ENCODE results near the gene UBR2.
A peak's percentile ranks its signal among the peaks of the same experiment; 100 is the strongest.
"Not testable (repeated sequence)": the region's sequence is repeated elsewhere in the genome, so short reads cannot be mapped to it uniquely, and the experiment has no call there.

The UBR2 gene

DNA sequence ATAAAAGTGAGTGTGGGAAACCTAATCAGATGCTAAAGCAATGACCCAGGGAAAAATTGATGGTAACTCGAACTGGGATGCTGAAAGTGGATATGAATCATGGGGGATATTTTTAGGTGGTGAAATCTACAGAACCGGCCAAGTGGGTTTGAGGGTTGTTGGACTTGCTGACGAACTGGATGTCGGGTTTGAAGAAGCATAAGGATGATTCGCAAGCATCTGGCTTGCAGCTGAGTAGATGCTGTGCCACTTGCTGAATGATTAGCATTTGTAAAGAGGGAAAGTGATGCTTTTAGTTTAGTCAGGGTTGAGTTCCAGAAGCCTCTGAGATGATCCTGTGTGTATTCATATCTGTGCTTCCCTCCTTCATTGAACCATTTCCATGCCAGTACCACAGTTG lies 54.9 kb downstream of the UBR2 start:
- no peak for DNase-seq

DNA sequence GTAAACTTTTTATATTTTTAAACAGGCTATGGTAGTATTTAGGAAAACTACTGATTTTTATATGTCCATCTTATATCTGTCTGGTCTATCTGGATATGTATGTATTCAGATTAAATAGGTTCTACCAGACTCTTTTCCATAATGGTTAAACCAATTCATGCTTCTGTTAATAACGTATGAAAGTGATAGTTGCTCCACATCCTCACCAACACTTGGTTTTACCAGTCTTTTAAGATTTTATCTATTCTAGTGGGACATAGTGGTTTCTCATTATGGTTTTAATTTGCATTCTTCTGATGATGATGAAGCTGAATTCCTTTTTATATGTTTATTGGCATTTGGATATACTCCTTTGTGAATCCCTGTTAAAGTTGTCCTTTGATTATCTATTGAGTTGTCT lies 56.1 kb downstream of the UBR2 start:
- no peak for DNase-seq

DNA sequence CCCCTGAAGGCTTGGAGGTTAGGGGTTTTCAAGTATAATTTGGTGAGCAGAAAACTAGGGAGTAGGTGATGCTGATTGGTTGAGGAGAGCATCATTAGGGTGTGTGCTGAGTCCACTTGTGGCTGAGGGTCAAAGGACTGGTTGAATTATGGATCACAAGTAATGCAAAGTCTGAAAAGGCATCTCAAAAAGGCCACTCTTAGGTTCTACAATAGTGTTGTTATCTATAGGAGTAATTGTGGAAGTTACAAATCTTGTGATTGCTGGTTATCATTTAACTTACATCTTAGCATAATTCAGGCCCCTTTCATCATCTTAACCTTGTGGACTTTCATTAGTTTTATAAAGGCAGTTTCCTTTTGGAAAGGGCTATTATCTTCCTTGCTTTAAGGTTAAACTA lies 60.8 kb downstream of the UBR2 start:
- DNase-seq: no peak

DNA sequence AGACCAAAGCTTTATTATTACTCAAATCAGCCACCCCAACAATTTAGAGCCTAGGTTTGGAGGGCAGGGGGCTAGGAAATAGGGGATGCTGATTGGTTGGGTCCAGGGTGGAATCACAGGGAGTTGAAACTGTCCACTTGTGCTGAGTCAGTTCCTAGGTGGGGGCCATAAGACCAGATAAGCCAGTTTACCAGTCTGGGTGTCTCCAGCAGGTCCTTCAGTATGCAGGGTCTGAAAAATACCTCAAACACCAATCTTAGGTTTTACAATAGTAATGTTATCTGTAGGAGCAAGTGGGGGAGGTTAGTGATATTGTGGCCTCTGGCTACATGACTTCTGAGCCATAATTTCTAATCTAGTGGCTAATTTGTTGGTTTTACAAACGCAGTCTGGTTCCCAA lies 63.2 kb downstream of the UBR2 start:
- no peak for DNase-seq

DNA sequence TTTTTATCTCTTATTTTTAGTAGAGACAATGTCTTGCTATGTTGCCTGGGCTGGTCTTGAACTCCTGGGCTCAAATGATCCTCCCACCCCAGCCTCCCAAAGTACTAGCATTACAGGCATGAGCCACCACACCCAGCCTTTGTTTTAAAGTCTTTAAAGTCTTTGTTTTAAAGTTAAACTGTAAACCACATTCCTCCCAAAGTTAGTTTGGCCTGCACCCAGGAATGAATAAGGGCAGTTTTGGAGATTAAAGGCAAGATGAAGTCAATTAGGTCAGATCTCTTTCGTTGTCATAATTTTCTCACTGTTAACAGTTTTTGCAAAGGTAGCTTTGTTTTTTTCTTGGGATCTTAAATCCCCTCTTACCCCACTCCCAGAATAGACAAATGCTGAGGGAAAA lies 63.8 kb downstream of the UBR2 start:
- no peak for DNase-seq

DNA sequence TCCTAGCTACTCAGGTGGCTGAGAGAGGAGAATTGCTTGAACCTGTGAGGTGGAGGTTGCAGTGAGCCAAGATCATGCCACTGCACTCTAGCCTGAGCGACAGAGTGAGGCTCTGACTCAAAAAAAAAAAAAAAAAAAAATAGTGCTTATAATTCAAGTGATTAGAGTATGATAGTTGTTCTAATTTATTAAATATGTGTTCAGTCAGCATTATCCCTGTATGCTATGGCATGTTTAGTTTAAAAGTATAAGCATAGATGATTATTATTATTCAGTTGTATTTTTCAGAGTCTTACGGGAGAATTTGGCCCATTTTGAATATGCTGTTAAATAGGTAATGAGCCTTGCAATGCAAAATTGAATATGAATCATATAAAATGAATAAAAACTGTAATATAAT lies 64.8 kb downstream of the UBR2 start:
- no peak for DNase-seq

DNA sequence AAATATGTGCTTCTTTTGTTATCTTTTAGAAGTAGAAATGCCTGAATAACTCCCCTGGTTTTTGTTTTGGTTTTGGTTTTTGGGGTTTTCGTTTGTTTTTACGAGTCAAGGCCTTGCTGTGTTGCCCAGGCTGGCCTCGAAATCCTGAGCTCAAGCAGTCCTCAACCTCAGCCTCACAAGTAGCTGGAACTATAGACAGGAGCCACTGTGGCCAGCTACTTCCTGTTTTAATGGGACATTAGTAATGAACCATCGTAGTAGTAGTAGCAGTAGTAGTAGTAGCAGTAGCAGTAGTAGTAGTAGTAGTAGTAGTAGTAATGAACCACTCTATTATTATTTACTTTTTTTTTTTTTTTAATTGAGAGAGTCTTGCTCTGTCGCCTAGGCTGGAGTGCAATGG lies 66.0 kb downstream of the UBR2 start:
- DNase-seq: no peak

DNA sequence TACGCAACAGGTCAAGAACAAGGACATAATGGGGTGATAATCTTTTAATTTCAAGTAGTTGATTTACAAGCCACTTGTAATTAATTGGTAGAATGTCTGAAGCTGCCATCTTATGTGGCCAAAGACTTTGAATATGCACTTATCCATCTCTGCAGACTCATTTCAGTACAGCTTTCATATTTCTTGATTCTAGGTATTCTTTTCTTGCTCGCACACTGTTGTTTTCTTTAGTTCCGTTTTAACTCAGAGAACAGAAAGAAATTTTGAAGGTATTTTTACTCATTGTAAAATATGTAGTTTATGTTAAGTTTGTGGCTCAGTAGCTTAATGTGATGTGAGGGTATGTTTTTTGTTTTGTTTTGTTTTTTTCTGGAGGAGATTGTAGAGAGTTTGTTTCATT lies 73.9 kb downstream of the UBR2 start:
- DNase-seq: no peak

DNA sequence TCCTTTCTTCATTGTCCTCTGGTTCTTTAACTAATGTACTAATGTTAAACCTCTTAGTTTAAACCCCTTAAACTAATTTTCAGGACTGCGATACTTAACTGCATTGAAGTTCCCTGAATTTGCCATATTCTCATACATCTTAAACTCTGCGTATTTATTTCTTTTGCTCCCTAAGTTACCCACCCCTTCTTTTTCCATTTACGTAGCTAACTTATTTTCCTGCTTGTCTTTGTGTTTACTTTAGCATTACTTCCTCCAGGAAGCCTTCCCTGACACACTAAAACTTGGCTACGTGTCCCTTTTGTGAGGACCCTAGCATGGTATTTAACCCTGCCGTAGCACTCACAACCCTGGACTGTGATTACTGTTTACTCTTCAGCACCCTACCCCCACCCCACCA lies 79.0 kb downstream of the UBR2 start:
- no peak for DNase-seq

DNA sequence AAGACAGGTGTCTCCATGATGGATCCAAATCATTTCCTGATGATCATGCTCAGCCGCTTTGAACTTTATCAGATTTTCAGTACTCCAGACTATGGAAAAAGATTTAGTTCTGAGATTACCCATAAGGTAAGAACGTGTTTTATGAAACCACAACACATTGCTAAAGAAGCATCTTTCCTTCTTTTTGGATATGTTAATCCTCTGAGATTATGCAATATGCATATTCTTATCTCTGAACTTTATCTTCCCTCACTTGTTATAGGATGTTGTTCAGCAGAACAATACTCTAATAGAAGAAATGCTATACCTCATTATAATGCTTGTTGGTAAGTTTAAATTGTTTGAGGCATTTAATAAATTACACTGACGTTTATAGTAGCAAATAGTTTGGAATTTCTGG lies 80.4 kb downstream of the UBR2 start:
- no peak for DNase-seq

DNA sequence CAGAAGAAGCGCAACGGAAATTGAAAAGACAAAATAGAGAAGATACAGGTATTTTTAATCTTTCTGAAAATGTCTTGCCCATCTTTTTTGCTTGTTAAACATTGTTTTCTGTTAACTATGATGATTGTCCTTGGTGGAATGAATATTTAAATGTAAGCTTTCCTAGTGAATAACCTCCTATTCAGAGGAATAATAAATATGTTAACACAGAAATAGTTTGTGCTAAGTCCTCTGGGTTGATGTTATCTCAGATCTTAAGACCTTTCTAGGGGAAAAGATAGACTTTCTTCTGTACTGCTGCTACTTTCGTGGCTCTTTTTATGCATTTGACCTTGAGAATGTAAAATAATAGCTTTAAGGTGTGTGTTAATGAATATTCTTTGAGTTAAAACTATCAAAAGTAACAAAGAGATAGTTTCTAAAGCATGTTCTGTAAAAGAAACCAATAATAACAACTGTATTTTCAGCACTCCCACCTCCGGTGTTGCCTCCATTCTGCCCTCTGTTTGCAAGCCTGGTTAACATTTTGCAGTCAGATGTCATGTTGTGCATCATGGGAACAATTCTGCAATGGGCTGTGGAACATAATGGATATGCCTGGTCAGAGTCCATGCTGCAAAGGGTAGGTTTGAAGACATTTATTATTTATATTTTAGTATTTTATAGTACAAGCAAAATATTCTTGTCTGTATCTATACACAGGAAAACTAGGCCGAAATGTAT lies 88.4 kb downstream of the UBR2 start:
- no peak for DNase-seq

DNA sequence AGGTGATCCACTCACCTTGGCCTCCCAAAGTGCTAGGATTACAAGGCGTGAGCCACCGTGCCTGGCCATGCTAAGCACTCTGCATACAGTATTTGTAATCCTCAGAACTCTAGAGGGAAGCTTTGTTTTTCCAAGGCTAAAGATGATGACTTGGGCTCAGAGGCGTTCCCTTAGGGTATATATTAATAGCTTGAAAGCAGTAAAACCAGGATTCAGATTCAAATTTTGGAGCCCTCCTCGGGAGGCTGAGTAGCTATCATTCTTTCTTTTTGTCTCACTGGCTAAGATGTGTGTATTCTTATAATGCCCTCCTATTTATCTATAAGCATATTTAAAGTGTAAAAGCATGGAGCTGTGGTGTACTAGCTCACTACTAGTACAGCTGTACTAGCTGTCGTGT lies 90.0 kb downstream of the UBR2 start:
- DNase-seq: no peak

DNA sequence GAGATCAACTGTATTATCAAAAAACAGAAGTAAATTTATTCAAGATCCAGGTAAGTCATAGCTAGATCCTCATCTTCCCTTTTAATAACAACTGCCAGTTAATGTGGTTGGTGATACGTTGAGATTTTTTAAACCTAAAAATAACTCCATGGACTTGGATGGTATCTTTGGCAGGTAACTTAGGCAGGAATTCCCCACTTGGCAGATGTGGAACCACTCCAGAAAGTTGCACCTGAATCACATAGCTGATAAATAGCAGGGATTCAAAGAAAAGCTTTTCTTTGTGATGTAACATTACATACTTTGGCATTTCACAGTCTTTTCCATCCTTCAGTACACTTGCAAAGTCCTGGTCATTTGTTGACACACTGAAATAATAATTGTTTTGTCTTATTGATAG lies 96.0 kb downstream of the UBR2 start:
- DNase-seq: no peak

DNA sequence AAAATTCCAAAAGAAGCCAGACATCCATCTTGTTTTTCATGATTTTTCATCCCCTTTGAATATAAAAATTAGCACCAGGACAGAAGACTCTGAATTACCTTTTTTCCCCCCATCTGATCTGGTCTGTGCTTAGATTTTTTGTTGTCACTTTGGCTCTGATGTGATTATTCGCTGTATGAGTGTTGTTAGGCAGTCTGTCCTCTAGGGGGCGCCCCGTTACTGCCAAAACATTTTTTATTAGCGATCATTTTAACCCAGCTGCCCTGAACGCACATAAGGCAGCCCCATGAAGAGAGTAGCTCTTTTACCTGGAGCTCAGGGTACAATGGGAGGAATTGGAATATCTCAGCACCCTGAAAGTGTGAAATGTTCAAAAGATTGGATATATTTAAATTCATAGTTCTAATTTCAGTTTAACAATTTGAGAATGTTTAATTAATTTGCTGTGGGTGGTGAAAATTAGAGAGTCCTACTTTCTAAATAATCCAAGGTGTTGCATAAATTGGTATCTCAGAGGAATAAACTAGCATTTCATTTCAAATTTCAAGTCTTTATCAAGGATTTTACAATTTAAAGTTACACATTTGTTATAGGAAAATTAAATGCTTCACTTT lies 97.8 kb downstream of the UBR2 start:
- peak; percentile 90 for DNase-seq

DNA sequence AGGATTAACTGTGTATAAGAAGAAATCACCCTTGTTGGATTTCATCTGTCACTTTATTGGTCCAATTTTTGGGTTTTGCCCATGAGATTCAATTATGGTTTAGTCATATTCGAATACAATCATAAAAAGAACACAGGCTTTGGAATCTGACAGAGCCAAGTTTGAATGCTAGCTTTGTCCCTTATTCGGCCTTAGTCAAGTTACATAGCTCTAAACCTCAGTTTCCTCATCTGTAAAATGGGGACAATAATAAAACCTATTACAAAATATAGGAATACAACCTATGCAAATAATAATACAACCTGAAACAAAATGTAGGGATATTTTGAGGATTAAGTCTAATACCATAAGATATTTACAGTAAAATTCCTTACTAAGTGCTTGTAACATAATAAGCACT lies 100.9 kb downstream of the UBR2 start:
- DNase-seq: no peak

DNA sequence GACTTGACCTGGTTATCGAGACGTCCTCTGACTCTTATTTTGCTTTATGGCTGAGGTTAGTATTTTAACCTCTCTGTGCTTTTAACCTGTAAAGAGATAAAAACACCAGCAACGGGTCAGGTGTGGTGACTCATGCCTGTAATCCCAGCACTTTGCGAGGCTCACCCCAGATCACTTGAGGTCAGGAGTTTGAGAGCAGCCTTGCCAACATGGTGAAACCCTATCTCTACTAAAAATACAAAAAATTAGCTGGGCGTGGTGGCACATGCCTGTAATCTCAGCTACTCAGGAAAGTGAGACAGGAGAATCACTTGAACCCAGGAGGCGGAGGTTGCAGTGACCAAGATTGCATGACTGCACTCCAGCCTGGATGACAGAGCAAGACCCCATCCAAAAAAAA lies 110.5 kb downstream of the UBR2 start:
- DNase-seq: not testable (repeated sequence)

DNA sequence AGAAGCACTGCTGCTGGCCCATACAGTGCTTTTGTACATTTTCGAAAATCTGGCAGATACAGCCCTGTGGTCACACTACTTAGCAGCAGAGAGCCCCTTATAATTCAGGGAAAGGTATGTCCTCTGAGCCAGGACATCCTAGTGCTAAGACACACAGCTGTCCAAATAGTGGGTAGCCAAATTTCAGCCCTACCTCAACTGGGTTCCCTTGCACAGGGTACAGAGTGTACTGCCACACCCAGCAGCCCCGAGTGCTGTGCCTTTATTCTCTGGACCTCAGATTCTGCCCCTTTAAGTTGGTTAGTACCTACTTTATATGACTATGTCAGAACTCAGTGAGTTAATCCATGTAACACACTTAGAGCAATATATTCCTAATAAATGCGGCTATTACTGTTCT lies 111.0 kb downstream of the UBR2 start:
- no peak for DNase-seq

DNA sequence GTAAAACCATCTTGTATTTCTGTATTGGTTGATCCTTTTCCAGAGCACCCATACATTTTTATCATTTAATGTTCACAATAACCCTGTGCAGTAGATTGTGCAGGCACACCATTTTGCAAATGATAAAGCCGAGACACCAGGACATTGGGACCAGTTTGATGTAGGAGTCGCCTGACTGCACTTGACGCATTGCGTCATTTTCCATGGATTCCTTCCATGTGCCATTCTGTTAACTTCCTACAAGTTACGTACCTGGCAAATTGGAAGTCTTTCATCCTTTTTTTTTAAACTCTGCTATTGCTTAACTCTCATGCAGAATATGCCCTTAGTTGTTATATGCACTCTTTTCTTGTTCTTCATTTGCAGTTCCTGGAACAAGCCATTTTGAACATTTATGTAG lies 115.5 kb downstream of the UBR2 start:
- no peak for DNase-seq

DNA sequence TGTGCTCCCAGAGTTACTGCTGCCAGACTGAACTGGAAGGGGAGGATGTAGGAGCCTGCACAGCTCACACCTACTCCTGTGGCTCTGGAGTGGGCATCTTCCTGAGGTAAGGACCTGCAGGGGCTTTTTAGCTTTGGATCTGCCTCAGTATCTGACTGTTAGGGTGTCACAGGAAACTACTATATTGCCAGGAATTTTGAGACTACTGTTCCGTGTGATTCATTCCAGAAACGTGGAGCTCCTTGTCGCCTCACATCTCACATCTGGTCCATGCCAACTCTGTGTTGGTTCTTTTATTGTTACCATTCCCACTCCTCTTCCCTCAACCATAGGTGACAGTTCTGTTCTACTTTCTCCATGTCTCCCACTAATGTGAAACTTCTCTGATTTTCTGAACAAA lies 124.5 kb downstream of the UBR2 start:
- DNase-seq: no peak

DNA sequence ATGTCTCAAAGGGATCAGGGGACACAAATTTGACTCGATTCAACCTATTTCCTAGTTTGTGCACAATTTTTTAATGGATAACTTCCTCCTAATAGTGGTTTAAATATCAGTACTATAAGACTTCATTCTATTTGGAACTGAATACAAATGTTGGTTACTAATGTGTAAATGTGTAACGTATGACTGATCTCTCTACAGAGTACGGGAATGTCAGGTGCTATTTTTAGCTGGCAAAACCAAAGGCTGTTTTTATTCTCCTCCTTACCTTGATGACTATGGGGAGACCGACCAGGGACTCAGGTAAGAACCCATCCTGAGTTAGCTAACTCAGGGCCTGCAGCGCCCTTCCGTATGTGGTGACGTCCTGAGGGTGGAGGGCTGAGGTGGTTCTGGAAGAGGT lies 125.5 kb downstream of the UBR2 start:
- no peak for DNase-seq

DNA sequence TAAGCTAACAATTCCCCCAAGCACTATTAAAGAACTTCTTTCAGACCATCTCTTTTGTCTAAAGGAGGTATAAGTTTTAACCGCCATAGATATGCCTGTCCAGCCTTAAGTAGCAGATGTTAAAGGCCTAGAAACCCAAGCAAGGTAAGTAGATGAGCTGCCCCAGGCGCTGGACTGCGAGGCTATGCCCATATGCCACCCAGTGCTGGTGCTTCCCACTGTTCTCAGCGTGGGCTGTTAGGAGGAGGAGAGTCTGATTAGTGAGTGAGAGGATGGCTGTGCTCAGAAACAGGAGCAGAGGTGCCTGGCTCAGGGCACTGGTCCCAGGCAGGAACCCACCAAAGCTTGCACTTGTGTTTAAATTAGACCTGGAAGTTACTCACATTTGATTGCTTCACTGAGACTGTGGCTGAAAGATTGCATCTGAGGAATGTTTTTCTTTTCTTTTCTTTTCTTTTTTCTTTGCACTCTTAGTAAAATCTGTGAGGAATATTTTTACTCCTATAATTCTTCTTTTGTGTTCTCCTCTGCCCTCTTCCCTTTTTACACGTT lies 126.4 kb downstream of the UBR2 start:
- DNase-seq: no peak

DNA sequence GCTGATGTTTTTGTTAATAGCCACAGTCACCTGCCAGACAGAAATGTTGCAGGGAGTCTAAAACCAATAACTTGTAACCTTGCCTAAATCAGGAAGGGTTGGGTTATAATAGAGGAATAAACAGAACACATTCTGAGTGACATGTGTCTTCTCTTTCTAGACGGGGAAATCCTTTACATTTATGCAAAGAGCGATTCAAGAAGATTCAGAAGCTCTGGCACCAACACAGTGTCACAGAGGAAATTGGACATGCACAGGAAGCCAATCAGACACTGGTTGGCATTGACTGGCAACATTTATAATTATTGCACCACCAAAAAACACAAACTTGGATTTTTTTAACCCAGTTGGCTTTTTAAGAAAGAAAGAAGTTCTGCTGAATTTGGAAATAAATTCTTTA lies 127.0 kb downstream of the UBR2 start:
- DNase-seq: no peak

DNA sequence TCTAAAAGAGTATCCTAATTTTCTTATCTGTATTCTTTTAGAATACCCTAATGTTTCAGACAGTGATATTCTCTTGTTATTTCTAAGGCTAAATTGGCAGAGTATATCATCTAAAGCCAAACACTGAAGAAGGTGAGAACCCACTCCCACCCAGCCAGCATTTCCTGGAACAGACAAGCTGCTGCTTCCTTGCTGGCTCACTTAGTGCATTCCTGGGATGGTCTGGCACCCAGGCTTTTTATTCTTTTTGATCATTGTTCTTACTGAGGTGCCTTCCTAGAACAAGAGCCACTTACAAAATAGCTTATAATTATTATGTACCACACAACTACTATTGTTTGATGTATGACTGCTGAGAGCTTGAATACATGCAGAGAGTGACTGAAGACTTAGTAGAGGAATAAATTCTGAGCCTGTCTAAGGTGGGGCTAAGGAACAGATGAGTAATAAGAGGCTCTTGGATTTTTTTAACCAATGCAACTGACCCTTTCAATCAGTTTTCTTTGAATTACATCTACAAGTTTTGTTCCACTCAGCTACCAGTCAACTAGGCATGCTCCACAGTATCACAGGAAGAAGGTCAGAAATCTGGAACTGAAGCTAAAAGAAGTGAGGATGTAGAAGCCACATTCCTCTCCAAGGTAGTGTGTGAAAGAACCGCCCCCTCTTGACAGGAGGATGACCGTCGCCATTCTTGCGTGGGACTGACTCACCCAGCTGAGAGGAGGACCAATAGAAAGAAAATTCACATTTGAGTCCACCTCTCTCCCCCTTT lies 128.5 kb downstream of the UBR2 start:
- DNase-seq: no peak

DNA sequence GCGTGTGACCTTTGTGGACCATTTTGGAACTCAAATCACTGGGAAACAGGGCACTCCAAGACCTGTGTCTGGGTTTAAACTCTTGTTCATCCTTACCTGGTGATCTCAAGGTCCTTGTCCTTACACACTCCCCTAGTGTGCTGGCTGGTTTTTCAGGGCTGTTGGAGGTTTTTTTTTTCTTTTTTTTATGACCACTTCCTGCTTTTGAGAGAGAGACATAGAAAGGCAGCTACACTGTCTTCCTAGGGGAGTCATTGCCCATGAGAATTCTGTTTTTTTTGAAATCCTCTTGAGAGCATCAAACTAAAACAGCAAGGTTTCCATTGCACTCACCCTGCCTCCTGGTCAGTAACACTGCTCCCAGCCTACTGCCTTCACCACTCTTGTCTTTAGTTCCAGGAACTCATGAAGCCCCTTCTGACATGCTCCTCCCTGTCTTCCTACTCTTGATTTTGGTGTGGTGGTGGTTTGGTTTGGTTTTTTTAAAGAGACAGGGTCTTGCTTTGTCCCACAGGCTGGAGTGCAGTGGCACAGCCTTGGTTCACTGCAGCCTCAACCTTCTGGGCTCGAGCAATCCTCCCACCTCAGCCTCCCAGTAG lies 130.0 kb downstream of the UBR2 start:
- DNase-seq: peak; percentile 11
